Measurements from ENCODE around the gene EXOSC5. TPM values are rescaled to one million over a fixed set of nuclear protein-coding genes. Genes with fewer than 3 reads are reported as not detected.
A peak's percentile ranks its signal among the peaks of the same experiment; 100 is the strongest.
"Not testable (repeated sequence)": the region's sequence is repeated elsewhere in the genome, so short reads cannot be mapped to it uniquely, and the experiment has no call there.

The EXOSC5 gene
- total RNA-seq, result 9.0 TPM
- long read RNA-seq, transcript EXOSC5-201 (6 exons, 1,118 nt), result major isoform, 11 of 12 reads
- long read RNA-seq, partial matches to known transcripts, result 0 of 12 reads
- long read RNA-seq, other reads (novel, unspliced or antisense), result 1 of 12 reads

GRCh38 chr19:41397086-41398049, at the start of gene EXOSC5, which contains the start of gene BCKDHA:
Gene EXOSC5, minus strand, starts transcription at chr19:41397359. Its CDS starts 31 bp downstream, at chr19:41397328.
Gene BCKDHA, plus strand, starts transcription at chr19:41397818. Its CDS starts 10 bp downstream, at chr19:41397828.
- DNase-seq (ENCODE audit: low spot score), result peak; percentile 100
- intact Hi-C loops (cut with DNase I), result loop anchor here (2.0 to 5.0 kb wide), 2 partner anchors 35 to 41 kb away; partner anchors contain the start of genes B9D2 and DMAC2

DNA sequence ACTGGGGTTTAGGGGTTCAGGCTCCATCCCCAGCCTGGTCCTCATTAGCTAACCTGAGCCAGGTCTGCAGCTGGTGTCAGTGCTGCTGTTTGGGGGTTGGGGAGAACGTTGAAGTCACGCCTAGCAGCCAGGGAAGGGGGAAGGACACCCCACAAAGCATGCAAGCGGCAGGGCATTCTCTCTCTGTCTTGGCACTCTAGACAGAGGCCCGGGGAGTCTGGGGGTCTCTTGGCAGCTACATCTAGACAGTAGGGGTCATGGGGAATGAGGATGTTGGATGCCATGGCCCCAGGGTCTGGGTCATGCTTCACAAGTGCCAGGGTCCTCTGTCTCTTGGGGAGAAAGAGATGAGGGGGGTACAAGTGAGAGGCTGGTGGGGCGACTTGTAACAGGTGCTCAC, 48.4 kb upstream of the EXOSC5 start:
- no peak for DNase-seq (ENCODE audit: low spot score)
- intact Hi-C loops (cut with DNase I), result no loop called here

DNA sequence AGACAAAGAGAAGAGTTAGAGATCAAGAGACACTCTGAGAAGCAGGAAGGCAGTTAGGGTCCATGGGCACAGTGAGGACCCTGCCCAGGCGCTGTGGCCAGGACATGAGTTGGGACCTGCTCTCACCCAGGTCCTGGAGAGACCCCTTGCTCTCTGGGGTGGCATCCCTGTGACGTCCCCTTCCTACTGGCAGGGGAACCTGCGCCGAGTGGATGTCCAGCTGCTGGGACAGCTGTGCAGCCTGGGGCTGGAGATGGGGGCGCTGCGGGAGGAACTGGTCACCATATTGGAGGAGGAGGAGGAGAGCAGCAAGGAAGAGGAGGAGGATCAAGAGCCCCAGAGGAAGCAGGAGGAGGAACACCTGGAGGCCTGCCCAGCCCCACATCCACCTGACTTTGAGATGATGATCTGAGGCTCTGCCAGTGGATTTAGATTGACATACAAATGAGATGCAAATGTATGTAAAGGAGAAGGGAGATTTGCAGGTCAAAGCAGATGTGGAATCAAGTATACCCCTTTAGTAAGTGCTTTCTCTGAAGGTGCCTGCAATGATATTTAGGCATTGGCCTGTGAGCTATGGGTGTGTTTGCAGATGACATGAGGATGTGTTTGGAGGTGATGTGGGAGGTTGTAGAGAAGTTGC, 46.8 kb upstream of the EXOSC5 start:
- DNase-seq (ENCODE audit: low spot score), result peak; percentile 50
- intact Hi-C loops (cut with DNase I), result no loop called here

DNA sequence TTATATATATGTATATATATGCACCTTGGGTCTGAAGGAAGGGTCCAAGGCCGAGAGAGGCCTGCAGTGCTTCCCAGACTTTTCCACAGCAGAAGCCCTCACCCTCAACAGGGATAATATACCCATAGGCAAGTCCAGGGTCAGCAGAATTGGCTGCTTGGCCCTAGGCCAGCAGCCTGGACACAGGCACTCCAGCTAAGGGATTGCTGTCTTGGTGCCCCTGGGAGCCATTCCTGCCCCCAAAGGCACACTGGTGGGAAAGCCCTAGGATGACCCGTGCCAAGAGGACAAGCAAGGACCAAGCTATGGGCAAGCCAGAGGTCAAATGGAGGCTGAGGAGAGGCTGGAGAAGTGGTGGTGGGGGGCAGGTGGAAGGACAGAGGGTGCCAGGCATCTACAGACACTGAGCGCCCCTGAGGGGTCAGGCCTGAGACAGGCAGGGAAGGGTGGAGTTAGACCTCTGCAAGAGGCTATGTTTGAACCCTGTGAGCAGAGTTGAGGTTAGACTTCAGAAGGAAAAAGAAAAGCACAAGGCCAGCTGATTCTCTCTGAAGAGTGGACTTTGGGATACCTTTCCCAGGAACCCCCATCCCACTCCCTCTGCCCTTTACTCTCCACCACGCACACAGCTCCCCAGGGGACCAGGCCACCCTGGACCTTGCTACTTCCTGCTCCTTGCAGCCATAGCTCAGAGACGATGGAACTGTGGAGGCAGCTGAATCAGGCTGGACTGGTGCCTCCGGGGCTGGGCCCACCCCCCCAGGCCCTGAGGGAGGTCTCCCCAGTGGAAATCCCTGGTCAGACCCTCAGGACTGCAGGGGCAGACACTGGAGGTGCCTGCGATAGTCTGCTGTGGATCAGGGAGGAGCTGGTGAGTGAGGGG, 45.6 kb upstream of the EXOSC5 start, which contains the start of gene ERICH4:
ERICH4 (plus strand) TSS at position 684 of the 883 bp plus-strand sequence; CDS start at position 698, 14 bp downstream.
- intact Hi-C loops (cut with DNase I), result no loop called here
- DNase-seq (ENCODE audit: low spot score), result peak; percentile 66

- peak; percentile 24 for DNase-seq (ENCODE audit: low spot score)
- intact Hi-C loops (cut with DNase I), result no loop called here
Observed at GRCh38 chr19:41441321-41441945, 44.3 kb upstream of the EXOSC5 start.

DNA sequence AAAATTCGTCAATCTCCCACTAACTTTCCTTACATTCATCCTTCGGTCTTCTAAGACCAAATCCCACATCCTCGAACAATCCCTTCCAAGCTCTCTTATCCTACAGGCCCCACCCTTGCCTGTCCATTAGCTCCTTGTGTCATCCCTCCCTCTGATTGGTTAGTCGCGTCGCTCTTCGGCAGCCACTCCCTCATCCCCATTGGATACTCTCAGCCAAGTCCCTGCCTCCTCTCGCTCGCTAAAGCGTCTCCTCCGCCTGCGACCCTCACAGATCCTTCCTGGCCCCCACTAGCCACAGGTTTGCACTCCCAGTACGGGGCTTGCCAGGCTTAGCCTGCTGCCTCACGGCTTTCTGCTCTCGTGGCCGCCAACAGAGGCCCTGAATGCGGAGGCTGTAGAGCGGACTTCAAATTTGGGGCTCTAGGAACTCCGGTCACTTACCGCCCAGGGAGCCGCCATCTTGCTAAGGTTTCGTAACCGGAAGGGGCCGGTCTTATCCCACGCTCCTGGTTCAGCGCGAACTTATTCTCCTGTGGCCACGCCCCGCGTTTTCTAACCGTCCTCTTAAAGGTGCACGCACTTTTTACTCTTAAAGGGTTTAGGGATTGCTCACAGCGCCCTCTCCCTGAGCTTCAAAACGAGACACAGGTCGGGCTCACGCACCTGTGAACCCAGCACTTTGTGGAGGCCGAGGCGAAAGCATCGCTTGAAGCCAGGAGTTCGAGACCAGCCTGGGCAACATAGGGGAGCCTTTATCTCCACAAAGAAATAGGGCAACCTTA, 42.5 kb upstream of the EXOSC5 start, which contains the start of gene DMAC2:
DMAC2 (minus strand) TSS at position 472 of the 782 bp plus-strand sequence; CDS start at position 459, 13 bp downstream.
- DNase-seq (ENCODE audit: low spot score), result peak; percentile 99
- intact Hi-C loops (cut with DNase I), result loop anchor here (2.0 to 5.0 kb wide), 2 partner anchors 43 to 232 kb away; partner anchors contain the start of genes BCKDHA and EXOSC5

- intact Hi-C loops (cut with DNase I), result loop anchor here (2.0 to 5.0 kb wide), 2 partner anchors 41 to 231 kb away; partner anchors contain the start of genes BCKDHA and EXOSC5
- DNase-seq (ENCODE audit: low spot score), result peak; percentile 63
Observed at GRCh38 chr19:41437944-41438574, 40.9 kb upstream of the EXOSC5 start.

- no peak for DNase-seq (ENCODE audit: low spot score)
- intact Hi-C loops (cut with DNase I), result loop anchor here (5.0 kb wide), 1 partner anchor 229 kb away; no protein-coding TSS in a partner anchor
Observed at GRCh38 chr19:41436674-41436951, 39.5 kb upstream of the EXOSC5 start.

DNA sequence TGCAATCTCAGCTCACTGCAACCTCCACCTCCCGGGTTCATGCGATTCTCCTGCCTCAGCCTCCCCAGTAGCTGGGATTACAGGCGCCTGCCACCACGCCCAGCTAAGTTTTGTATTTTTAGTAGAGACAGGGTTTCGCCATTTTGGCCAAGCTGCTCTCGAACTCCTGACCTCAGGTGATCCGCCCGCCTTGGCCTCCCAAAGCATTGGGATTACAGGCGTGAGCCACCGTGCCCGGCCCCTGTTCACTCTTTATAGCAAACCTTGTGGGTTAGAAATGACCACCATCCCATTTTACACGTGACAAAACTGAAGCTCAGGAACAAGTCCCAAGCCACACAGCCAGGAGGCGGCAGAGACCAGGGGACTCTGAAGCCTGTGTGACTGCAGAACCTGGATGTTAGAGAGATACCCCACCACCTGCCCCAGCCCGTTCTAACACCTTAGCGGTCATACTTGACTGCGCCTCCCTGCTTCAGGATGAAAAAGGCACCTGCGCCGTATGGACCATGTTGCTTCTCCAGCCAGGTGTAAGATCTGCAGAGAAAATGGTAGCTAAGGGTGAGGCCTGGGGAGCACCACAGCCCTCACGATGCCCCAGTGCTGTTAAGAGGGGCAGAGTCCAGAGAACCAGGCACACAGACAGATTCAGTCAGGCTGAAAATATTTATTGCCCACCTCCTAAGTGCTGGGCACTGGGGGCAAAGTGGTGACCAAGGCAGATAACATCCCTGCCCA, 38.9 kb upstream of the EXOSC5 start:
- intact Hi-C loops (cut with DNase I), result loop anchor here (5.0 kb wide), 1 partner anchor 229 kb away; no protein-coding TSS in a partner anchor
- DNase-seq (ENCODE audit: low spot score), result no peak

- intact Hi-C loops (cut with DNase I), result loop anchor here (5.0 kb wide), 1 partner anchor 228 kb away; no protein-coding TSS in a partner anchor
- not testable (repeated sequence) for DNase-seq (ENCODE audit: low spot score)
Observed at GRCh38 chr19:41435376-41435775, 38.2 kb upstream of the EXOSC5 start.

DNA sequence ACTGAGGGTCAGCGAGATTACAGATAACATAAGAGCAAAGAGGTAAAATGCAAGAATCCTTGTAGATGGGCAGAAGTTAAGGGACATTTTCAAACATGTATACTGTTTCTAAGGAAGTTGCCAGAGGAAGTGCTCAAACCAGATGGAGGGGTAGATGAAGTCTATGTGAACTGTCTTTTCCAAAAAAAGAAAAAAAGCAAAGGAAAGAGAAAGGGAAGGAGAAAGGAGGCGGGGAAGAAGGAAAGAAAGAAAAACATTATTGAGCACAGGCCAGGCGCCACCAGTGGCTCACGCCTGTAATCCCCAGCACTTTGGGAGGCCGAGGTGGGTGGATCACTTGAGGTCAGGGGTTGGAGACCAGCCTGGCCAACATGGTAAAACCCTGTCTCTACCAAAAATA, 37.3 kb upstream of the EXOSC5 start:
- DNase-seq (ENCODE audit: low spot score), result no peak
- intact Hi-C loops (cut with DNase I), result loop anchor here (5.0 kb wide), 1 partner anchor 127 kb away; no protein-coding TSS in a partner anchor

GRCh38 chr19:41433171-41433570, 36.0 kb upstream of the EXOSC5 start:
- intact Hi-C loops (cut with DNase I), result loop anchor here (5.0 kb wide), 1 partner anchor 126 kb away; no protein-coding TSS in a partner anchor

GRCh38 chr19:41431426-41432386, 34.5 kb upstream of the EXOSC5 start:
- intact Hi-C loops (cut with DNase I), result loop anchor here (5.0 kb wide), 1 partner anchor 124 kb away; no protein-coding TSS in a partner anchor
- peak; percentile 91 for DNase-seq (ENCODE audit: low spot score)

More at GRCh38 chr19:41433171-41433570, 36.0 kb upstream of the EXOSC5 start:
- no peak for DNase-seq (ENCODE audit: low spot score)

- no peak for DNase-seq (ENCODE audit: low spot score)
- intact Hi-C loops (cut with DNase I), result loop anchor here (5.0 kb wide), 1 partner anchor 124 kb away; no protein-coding TSS in a partner anchor
Observed at GRCh38 chr19:41430922-41431321, 33.8 kb upstream of the EXOSC5 start.

GRCh38 chr19:41428481-41428859, 31.3 kb upstream of the EXOSC5 start:
- DNase-seq (ENCODE audit: low spot score), result no peak
- intact Hi-C loops (cut with DNase I), result loop anchor here (5.0 kb wide), 2 partner anchors 101 to 166 kb away; partner anchors contain the start of gene HNRNPUL1

Data from cardiac septum (tissue), 1 donor.